CD14-positive monocyte (primary cell): Measurements from ENCODE around the gene CNTN4. TPM values are rescaled to one million over a fixed set of nuclear protein-coding genes. Genes with fewer than 3 reads are reported as not detected.

Experiments used
- DNase-seq, 3 donors: peaks; one replicate each; pipeline ENCODE4 v3.0.0-alpha.2; 2011 to 2022
- H2AFZ ChIP-seq: 2 replicates; pipeline ENCODE4 v1.6.0; 2012; ENCODE audit warnings: mild to moderate bottlenecking, low read depth, low read length, inconsistent platforms; ENCODE audit not compliant: insufficient read depth, poor library complexity, severe bottlenecking
- H3K27ac ChIP-seq, 2 donors: 1 replicate in 1 of 2; 2 replicates in 1 of 2; pipeline ENCODE4 v1.5.1; 2012 to 2013; ENCODE audit warnings: low read length in 2 of 2, control low read depth in 1 of 2, inconsistent platforms in 1 of 2, low read depth in 1 of 2, mild to moderate bottlenecking in 1 of 2
- H3K27me3 ChIP-seq, 2 donors: one replicate each; pipeline versions ENCODE4 v1.6.0 to v1.6.1; 2011 to 2013; ENCODE audit warnings: low read length in 2 of 2; ENCODE audit not compliant: control insufficient read depth in 2 of 2, insufficient read depth in 2 of 2
- H3K36me3 ChIP-seq, 2 donors: replicated peaks in 1 of 2; 1 replicate in 1 of 2; 2 replicates in 1 of 2; pipeline versions ENCODE4 v1.5.1 to v1.6.1; 2012 to 2013; ENCODE audit warnings: low read length in 2 of 2, control low read depth in 1 of 2, inconsistent platforms in 1 of 2, mild to moderate bottlenecking in 1 of 2; ENCODE audit not compliant: insufficient read depth in 2 of 2, control insufficient read depth in 1 of 2
- H3K4me1 ChIP-seq, 2 donors: 1 replicate in 1 of 2; 2 replicates in 1 of 2; pipeline versions ENCODE4 v1.5.1 to v1.6.1; 2012 to 2013; ENCODE audit warnings: low read length in 2 of 2, control low read depth in 1 of 2, inconsistent platforms in 1 of 2, mild to moderate bottlenecking in 1 of 2, moderate library complexity in 1 of 2; ENCODE audit not compliant: insufficient read depth in 2 of 2, control insufficient read depth in 1 of 2
- H3K4me2 ChIP-seq: replicated peaks from 2 replicates; pipeline ENCODE3; 2012; ENCODE audit warnings: low read length, moderate library complexity, mild to moderate bottlenecking; ENCODE audit not compliant: poor library complexity, severe bottlenecking; ENCODE audit errors: extremely low read depth
- H3K4me3 ChIP-seq, 3 experiments: fragments of 200-600 bp in 1 of 3; sonication (generic) in 1 of 3; replicated peaks in 1 of 3; 1 replicate in 2 of 3; 2 replicates in 1 of 3; pipeline ENCODE4 v1.5.1; 2011 to 2013; ENCODE audit warnings: low read length in 3 of 3, mild to moderate bottlenecking in 3 of 3, control low read depth in 2 of 3, low read depth in 2 of 3, inconsistent platforms in 1 of 3, moderate library complexity in 1 of 3
- H3K79me2 ChIP-seq: 2 replicates; pipeline ENCODE4 v1.6.0; 2012; ENCODE audit warnings: mild to moderate bottlenecking, control low read depth, inconsistent platforms, low read length, moderate library complexity; ENCODE audit not compliant: insufficient read depth
- H3K9ac ChIP-seq: 2 replicates; pipeline ENCODE4 v1.6.0; 2017; ENCODE audit warnings: low read length, mild to moderate bottlenecking; ENCODE audit not compliant: insufficient read depth, poor library complexity, severe bottlenecking
- H3K9me3 ChIP-seq, 2 donors: replicated peaks in 1 of 2; 1 replicate in 1 of 2; 2 replicates in 1 of 2; pipeline versions ENCODE4 v1.5.1 to v1.6.1; 2012 to 2013; ENCODE audit warnings: low read length in 2 of 2, control low read depth in 1 of 2; ENCODE audit not compliant: control insufficient read depth in 1 of 2, insufficient read depth in 1 of 2
- H4K20me1 ChIP-seq: 2 replicates; pipeline ENCODE4 v1.6.0; 2012; ENCODE audit warnings: mild to moderate bottlenecking, low read length, control low read depth, moderate library complexity; ENCODE audit not compliant: insufficient read depth
- H3K27ac Mint-ChIP-seq, 7 donors: one replicate each; pipeline ENCODE4 v1.8.0; 2020; ENCODE audit warnings: mild to moderate bottlenecking in 7 of 7, mixed read lengths in 7 of 7, moderate library complexity in 6 of 7, inconsistent platforms in 2 of 7
- H3K27me3 Mint-ChIP-seq, 3 donors: one replicate each; pipeline ENCODE4 v1.8.0; 2021 to 2022; ENCODE audit warnings: low read depth in 3 of 3, mild to moderate bottlenecking in 3 of 3, mixed read lengths in 3 of 3, moderate library complexity in 3 of 3, inconsistent platforms in 1 of 3
- H3K36me3 Mint-ChIP-seq, 2 donors: one replicate each; pipeline ENCODE4 v1.8.0; 2020; ENCODE audit warnings: mixed read lengths in 2 of 2, inconsistent platforms in 1 of 2, mild to moderate bottlenecking in 1 of 2
- H3K4me1 Mint-ChIP-seq: one replicate; pipeline ENCODE4 v1.8.0; 2020; ENCODE audit warnings: mild to moderate bottlenecking, mixed read lengths
- H3K4me3 Mint-ChIP-seq, 2 donors: one replicate each; pipeline ENCODE4 v1.8.0; 2020; ENCODE audit warnings: mild to moderate bottlenecking in 2 of 2, mixed read lengths in 2 of 2, moderate library complexity in 1 of 2
- H3K9me3 Mint-ChIP-seq, 7 donors: one replicate each; pipeline ENCODE4 v1.8.0; 2020 to 2022; ENCODE audit warnings: mixed read lengths in 7 of 7, mild to moderate bottlenecking in 6 of 7, moderate library complexity in 6 of 7, inconsistent platforms in 2 of 7
- WGBS: methylation state at CpG from one replicate; pipeline ENCODE4 v1.1.5; 2013; ENCODE audit warnings: missing lambda C conversion rate; ENCODE audit not compliant: insufficient coverage; 5-methylcytosine and 5-hydroxymethylcytosine counted together
- intact Hi-C, 2 donors: fragments of 100-400 bp; cut with micrococcal nuclease; formaldehyde crosslinking; loops; one replicate each; pipeline versions ENCODE4 v1.15.0 to v1.15.1; 2023
- polyA plus RNA-seq, 3 donors: library from polyadenylated mRNA; depleted of rRNA in 1 of 3; unstranded in 2 of 3; stranded (reverse) in 1 of 3; fragments of 300-500 nt in 2 of 3; fragments of >200 nt in 1 of 3; fragmentation: Illumina TruSeq in 2 of 3; gene quantifications; 1 replicate in 2 of 3; 2 replicates in 1 of 3; pipeline ENCODE4 v1.2.3, GENCODE V29; 2012 to 2021
- TF ChIP-seq, protein P1 (sequence below): fragments of 200-600 bp; IDR thresholded peaks from one replicate; pipeline ENCODE4 v1.8.0; 2022; ENCODE audit warnings: antibody characterized with exemption, mild to moderate bottlenecking

The CNTN4 gene
- polyA plus RNA-seq, 3 donors, result not detected

DNA sequence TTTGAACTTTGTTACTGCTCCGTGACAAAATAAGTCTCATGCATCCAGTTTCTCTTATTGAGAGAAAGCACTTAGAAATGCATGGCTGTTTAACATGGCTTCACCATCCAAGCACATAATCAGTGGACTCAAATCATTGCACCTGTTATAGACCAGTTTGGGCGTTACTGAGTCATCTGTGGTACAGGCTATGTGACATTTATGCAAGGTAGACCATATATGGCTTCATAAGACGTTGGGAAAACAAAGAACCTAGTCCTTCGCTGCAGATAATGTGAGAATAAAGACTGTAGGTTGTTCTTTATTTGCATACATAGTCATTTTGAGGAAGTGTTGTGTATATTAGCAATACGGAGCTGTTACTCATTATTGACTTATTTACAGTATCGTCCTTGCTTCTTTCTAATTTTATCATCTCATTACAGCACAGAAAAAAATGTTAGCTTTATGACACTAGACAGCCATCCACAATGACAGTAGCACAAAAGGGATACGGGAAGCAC lies 636.8 kb downstream of the CNTN4 start:
- peaks cover 0 to 5% (median 0%) of the 10 kb centered on the region in 7 donors for H3K9me3 Mint-ChIP-seq
- Histone ChIP-seq H3K4me2 (no peak overlapping the region), H3K9me3 (no peaks in the 10 kb centered on the region), H3K27ac (no peak overlapping the region), H3K4me1 (no peaks in the 10 kb centered on the region), H3K27me3 (no peaks in the 10 kb centered on the region), H2AFZ (no peak overlapping the region), H4K20me1 (no peaks in the 10 kb centered on the region), H3K9ac (no peak overlapping the region), H3K36me3 (no peaks in the 10 kb centered on the region), H3K79me2 (no peaks in the 10 kb centered on the region), H3K4me3 (no peak overlapping the region)
- H3K4me3 Mint-ChIP-seq, result no peak overlapping the region
- 56% methylated on average over 2 of the region's 7 CpGs for WGBS
- H3K4me1 Mint-ChIP-seq, result no peaks in the 10 kb centered on the region
- no peak for DNase-seq
- intact Hi-C loops, result no loop called here
- H3K36me3 Mint-ChIP-seq, result no peaks in the 10 kb centered on the region
- TF ChIP-seq, protein P1, sequence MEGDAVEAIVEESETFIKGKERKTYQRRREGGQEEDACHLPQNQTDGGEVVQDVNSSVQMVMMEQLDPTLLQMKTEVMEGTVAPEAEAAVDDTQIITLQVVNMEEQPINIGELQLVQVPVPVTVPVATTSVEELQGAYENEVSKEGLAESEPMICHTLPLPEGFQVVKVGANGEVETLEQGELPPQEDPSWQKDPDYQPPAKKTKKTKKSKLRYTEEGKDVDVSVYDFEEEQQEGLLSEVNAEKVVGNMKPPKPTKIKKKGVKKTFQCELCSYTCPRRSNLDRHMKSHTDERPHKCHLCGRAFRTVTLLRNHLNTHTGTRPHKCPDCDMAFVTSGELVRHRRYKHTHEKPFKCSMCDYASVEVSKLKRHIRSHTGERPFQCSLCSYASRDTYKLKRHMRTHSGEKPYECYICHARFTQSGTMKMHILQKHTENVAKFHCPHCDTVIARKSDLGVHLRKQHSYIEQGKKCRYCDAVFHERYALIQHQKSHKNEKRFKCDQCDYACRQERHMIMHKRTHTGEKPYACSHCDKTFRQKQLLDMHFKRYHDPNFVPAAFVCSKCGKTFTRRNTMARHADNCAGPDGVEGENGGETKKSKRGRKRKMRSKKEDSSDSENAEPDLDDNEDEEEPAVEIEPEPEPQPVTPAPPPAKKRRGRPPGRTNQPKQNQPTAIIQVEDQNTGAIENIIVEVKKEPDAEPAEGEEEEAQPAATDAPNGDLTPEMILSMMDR, result no peak
- H3K27me3 Mint-ChIP-seq, result no peaks in the 10 kb centered on the region
- H3K27ac Mint-ChIP-seq, result no peak overlapping the region

DNA sequence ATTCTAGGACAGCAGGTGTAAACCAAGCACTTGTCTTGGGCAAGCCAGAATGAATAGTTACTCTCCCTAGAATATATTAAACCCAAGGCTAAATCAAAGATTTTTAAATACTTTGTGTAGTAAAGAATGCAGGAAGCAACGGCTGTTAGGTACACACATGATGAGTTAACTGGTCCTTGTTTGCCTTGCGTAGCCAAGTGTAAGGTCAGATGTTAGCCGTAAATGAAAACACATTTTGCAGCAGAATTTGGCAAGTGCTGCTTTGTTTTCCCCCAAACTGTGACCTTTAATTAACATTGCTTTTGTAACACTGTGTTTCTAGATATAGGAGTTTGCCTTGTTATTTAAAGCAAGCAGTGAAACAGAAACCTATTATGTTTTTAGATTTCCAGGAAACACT lies 642.9 kb downstream of the CNTN4 start:
- TF ChIP-seq, protein P1, result no peak
- WGBS, result 94% methylated on average over 3 of the region's 3 CpGs
- Histone ChIP-seq H3K27me3 (no peaks in the 10 kb centered on the region), H3K27ac (no peak overlapping the region), H3K4me3 (no peak overlapping the region), H3K4me2 (no peak overlapping the region), H4K20me1 (no peaks in the 10 kb centered on the region), H3K4me1 (no peaks in the 10 kb centered on the region), H2AFZ (no peak overlapping the region), H3K9me3 (no peaks in the 10 kb centered on the region), H3K79me2 (no peaks in the 10 kb centered on the region), H3K9ac (no peak overlapping the region), H3K36me3 (no peaks in the 10 kb centered on the region)
- no peaks in the 10 kb centered on the region for H3K36me3 Mint-ChIP-seq
- H3K27me3 Mint-ChIP-seq, result peaks cover 0 to 1% (median 0%) of the 10 kb centered on the region in 3 donors
- no peak overlapping the region for H3K27ac Mint-ChIP-seq
- intact Hi-C loops, result no loop called here
- no peak for DNase-seq
- H3K4me1 Mint-ChIP-seq, result no peaks in the 10 kb centered on the region
- no peak overlapping the region for H3K4me3 Mint-ChIP-seq
- H3K9me3 Mint-ChIP-seq, result peaks cover 0 to 2% (median 0%) of the 10 kb centered on the region in 7 donors
